Astrocyte (in vitro differentiated cells and primary cell): ENCODE measurements around the gene GPATCH2.

Source experiments
- EZH2 ChIP-seq: IDR thresholded peaks from 2 replicates; pipeline ENCODE4 v1.6.1; 2012; ENCODE audit warnings: mild to moderate bottlenecking, low read length, inconsistent platforms; ENCODE audit not compliant: insufficient read depth
- TF ChIP-seq, protein P1 (sequence below): IDR thresholded peaks from 2 replicates; pipeline ENCODE4 v1.5.1; 2011; ENCODE audit warnings: low read depth, mild to moderate bottlenecking, inconsistent platforms, low read length, moderate library complexity; ENCODE audit not compliant: insufficient read depth

DNA sequence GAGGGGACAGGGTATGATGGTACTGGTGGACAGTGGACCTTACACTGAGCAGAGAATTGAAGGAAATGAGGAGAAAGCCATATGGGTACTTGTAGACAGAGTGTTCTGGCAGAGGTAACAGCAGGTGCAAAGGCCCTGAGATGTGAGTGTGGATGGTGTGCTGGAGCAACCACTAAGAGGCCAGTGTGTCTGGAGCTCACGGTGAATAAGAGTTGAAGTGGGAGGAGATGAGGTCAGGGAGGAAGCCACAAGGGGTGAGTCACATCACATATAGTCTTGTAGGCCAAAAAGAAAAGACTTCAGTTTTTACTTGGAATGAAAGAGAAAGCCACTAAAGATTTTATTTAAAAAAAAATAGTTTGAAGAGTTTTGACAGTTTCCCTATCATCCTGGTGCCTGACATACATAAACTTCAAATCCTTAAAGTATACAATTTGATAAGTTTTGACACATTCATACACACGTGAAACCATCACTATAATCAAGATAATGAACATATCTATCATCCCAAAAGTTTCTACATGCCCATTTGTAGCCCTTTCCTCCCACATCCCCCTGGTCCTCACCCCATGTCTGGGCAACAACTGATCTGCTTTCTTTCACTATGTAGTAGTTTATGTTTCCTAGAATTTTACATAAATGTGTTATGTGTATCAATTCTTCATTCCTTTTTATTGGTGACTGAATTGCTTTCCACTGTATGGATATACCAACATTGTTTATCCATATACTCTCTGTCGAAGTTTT lies 148.4 kb downstream of the GPATCH2 start:
- TF ChIP-seq, protein P1, sequence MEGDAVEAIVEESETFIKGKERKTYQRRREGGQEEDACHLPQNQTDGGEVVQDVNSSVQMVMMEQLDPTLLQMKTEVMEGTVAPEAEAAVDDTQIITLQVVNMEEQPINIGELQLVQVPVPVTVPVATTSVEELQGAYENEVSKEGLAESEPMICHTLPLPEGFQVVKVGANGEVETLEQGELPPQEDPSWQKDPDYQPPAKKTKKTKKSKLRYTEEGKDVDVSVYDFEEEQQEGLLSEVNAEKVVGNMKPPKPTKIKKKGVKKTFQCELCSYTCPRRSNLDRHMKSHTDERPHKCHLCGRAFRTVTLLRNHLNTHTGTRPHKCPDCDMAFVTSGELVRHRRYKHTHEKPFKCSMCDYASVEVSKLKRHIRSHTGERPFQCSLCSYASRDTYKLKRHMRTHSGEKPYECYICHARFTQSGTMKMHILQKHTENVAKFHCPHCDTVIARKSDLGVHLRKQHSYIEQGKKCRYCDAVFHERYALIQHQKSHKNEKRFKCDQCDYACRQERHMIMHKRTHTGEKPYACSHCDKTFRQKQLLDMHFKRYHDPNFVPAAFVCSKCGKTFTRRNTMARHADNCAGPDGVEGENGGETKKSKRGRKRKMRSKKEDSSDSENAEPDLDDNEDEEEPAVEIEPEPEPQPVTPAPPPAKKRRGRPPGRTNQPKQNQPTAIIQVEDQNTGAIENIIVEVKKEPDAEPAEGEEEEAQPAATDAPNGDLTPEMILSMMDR = no peak
- no peak for TF ChIP-seq EZH2
